AG08396 (cell line): Measurements from ENCODE around the gene DIDO1.
"Not testable (repeated sequence)": the region's sequence is repeated elsewhere in the genome, so short reads cannot be mapped to it uniquely, and the experiment has no call there.

Experiments
- DNase-seq: peaks from one replicate; pipeline ENCODE4 v3.0.0; 2012; ENCODE audit warnings: low spot score, mixed read lengths

The DIDO1 gene

DNA sequence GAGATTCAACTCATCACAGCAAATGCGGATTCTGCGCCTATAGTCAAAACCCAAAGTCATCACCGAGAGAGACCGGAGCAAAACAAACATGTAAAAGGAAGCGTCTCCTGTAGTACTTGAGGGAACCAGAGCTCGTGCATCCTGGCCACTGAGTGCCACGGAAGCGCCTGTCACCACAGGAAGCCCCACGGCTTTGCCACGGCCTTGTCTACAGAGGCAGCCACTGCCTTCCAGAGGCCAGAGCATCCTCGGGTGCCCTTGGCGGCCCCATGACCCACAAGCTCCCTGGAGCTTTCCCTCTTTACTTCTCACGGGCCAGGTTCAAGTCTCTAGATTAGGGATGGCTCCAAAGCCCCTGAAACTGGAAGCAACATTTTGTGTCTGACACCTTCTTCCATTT is 72.2 kb downstream of the DIDO1 start:
- DNase-seq, result no peak

DNA sequence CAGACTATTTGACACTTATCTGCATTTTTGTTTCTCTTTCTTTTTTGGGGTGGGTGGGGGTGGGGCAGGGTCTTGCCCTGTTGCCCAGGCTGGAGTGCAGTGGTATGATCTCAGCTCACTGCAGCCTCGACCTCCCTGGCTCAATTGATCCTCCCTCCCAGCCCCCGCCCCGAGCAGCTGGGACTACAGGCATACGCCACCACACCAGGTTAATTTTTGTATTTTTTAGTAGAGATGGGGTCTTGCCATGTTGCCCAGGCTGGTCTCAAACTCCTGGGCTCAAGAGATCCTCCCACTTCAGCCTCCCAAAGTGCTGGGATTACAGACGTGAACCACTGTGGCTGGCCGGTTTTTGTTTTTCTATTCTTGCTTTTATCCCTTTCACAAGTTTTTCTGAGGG is 73.0 kb downstream of the DIDO1 start:
- DNase-seq, result not testable (repeated sequence)

DNA sequence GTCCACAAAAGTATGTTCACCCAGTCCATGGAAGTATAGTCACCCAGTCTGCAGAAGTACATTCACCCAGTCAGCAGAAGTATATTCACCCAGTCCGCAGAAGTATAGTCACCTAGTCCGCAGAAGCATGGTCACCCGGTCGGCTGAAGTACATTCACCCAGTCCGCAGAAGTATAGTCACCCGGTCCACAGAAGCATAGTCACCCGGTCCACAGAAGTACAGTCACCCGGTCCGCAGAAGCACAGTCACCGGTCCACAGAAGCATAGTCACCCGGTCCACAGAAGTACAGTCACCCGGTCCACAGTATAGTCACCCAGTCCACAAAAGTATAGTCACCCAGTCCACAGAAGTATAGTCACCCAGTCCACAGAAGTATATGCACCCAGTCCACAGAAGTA is 73.5 kb downstream of the DIDO1 start:
- no peak for DNase-seq

DNA sequence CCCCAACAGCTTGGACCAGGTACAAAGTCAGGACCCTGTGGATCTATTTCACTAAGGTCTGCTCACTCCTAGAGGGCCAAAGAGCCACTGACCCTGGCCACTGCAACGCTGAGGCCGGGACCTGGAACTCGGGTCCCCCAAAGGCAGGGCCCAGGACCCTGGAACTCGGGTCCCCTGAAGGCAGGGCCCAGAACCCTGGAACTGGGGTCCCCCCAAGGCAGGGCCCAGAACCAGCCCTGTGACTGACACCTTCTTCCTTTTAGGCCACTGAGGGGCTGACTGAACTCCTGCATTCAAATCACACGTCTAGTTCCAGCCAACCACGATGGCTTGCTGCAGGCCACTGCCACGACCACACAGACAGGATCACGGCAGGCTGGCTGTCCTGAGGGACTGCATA is 74.1 kb downstream of the DIDO1 start:
- no peak for DNase-seq

DNA sequence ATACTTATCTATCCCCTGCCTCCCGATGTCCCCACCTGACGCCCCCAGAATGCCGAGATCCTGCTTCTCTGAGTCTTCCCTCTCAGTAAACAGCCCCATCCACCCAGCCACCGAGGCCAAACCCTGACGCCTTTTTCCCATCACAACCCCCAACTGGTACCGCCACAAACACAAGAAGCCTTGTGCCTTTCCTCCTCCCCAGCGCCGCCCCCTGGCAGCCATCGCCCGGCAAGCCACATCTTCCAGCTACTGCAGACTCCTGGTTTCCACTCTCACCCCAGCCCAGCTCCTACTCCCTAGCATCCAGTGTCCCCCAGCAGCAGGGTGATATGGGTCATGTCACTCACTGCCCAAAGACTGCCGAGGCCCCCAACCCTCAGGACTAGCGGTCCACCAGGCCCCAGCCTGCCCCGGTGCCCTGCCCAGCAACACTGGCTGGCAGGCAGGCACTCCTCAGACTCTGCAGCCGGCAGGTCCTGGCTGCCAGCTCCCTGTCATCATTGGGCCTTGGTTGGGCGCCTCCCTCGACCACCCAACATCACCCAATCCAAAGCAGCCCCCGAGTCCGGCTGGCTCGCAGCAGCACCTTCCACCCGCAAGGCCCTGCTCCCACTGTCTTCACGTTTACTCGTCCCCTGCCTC is 75.9 kb downstream of the DIDO1 start:
- DNase-seq, result no peak

DNA sequence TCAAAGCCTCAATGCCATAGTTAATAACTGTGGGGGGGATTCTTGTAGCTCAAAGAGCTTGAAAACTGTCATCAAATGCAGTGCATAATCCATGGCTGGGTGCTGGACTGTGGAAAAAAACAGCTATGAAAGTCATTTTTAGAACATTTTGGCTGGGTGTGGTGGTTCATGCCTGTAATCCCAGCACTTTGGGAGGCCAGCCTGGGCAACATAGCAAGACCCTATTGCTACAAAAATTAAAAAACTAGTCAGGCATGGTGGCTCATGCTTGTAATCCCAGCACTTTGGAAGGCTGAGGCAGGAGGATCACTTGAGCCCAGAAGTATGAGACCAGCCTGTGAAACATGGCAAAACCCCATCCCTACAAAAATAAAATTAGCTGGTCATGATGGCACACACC is 76.9 kb downstream of the DIDO1 start:
- DNase-seq, result no peak

DNA sequence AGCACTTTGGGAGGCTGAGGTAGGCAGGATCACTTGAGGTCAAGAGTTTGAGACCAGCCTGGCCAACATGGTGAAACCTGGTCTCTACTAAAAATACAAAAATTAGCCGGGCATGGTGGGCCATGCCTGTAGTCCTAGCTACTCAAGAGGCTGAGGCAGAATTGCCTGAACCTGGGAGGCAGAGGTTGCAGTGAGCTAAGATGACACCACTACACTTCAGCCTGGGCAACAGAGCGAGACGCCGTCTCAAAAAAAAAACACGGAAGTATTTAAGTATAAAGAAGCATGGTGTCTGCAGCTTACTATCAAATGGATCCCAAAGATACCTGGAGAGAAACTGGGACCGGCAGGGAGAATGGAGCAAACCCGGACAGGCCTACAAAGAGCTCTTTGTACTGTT is 77.4 kb downstream of the DIDO1 start:
- DNase-seq, result not testable (repeated sequence)

DNA sequence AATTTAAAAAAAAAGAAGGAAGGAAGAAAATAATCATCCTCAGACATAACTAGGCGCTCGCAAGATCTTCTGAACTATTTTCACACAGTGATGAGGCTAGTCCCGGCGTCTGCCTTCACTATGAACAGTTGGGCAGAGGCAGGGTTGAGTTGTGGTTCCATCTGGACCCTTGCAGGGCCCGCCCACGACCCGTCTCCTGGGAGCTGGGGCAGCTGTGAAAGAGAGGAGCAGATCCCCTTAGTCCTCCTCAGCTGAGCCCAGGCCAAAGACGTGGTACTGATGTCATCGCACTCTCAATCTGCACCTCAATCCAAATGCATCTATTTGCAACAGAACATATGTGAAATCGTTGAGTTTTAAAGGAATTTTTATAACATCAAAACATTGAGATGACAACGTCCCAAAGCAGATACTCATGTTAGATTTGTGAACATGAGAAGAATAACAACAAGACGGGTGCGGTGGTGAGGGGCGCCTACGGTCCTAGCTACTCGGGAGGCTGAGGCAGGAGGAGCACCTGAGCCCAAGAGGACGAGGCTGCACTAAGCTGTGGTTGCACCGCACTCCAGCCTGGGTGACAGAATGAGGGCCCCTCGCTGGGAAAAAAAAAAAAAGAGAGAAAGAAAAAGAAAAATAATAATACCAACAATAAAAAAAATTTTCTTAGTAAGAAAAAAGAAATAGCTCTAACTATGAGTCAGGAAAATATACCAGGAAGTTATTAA is 80.0 kb downstream of the DIDO1 start:
- DNase-seq, result no peak

DNA sequence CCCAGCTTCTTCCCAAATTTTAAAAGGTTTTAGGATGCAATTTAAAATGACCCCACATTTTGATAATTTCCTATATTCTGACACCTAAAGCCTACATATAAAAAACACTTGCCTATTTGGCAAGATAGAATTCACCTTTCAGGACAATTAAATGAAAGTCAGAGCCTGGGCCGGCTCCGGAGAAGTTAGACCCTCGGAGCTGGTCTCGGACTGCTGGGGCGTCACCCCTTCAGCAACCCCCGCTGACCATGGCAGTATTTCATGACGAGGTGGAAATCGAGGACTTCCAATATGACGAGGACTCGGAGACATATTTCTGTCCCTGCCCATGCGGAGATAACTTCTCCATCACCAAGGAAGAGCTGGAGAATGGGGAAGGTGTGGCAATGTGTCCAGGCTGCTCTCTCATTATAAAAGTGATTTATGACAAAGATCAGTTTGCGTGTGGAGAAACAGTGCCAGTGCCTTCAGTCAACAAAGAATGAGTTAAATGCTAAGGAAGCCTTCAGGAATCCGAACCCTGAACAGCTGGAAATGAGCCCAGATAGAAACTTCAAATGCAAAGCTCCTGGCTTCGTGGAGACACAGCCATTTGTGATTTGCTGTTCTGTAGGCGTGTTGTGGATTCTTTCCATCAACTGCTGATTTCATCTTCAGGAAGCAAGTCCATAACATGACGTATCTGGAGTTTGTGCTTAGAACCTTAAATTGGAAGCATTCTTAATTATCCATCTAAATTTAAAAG is 80.7 kb downstream of the DIDO1 start:
- DNase-seq, result no peak

DNA sequence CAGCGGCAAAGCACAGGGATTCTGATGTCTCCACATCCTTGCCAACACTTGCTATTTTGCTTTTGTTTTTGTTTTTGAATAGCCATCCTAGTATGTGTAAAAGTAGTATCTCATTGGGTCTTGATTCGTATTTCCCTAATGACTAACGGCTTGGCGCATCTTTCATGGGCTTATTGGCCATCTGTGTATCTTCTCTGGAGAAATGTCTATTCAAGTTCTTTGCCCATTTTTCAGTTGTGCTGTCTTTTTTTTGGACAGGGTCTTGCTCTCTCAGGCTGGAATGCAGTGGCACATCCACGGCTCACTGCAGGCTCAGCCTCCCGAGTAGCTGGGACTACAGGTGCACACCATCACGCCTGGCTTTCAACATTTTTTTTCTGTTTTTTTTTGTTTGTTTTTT is 82.1 kb downstream of the DIDO1 start:
- no peak for DNase-seq

DNA sequence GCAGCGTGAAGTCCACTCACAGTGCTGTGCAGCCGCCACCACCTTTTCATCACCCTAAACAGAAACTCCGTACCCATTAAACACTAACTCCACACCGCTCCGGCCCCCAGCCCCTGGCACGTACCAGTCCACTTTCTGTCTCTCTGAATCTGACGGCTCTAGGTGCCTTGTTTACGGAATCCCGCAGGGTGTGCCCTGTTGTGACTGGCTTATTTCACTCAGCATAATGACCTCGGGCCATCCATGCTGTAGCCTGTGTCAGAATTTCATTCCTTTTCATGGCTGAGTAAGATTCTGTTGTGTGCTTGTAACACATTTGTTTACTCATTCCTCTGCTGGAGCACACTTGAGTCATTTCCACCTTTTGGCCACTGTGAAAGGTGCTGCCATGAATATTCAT is 82.6 kb downstream of the DIDO1 start:
- DNase-seq, result no peak

DNA sequence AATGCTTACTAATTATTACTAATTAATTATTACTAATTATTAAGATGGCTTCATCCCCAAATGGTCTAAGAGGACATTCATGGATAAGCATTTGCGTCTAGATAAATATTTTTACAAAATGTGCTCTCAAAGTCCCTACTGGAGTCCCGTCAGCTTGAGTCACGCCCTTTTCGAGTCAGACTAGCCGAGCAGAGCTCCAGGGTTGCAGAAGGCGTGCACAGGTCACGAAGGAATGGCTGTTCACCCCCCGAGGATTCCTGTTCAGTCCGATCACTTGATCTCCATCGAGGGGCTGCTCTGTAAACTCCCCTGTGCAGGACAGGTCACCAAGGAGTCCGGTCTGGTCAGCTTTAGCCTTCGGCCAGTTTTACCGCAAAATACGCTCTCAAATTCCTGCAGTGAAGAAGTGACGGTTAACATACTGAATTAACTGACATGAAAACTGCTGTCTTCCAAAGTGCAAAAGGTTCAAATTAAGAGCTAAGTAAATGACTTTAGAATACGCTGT is 84.5 kb downstream of the DIDO1 start:
- no peak for DNase-seq

DNA sequence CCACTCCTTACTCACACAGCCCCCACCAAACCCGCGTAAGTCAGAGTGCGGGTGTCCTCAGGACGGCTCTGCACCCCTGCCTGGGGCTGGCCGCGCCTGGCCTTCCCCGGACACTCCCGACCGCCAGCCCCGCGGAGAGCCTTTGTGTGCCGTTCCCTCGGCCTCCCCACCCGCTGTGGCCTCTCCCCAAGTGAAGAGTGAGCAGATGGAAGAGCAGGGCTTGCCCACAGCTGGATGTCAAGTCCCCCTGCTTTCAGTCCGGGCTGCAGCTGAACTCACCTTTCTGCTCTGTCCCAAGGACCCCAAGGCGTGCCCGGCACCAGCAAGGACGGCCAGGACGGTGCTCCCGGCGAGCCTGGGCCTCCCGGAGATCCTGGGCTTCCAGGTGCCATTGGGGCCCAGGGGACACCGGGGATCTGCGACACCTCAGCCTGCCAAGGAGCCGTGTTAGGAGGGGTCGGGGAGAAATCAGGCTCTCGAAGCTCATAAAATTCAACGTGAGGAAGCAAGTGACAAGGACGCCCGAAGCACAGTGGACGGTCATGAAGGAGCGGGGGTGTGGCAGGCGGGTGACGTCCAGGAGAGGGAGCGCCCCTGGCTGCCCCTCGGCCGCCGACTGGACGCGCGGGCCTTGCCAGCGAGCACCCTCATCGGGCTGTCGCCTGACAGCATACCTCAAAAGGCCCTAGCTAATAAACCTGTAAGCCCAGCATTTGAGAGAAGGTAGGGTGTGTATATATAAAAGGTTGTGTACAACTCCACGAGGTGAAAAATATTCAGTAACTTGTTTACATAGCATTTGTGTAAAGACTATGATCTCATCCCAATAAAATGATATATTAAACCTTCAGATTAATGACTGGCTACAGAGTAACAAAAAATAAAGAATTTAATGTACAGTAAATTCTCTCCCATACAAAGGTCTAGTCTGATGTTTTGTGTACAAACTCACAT is 85.8 kb downstream of the DIDO1 start:
- no peak for DNase-seq

DNA sequence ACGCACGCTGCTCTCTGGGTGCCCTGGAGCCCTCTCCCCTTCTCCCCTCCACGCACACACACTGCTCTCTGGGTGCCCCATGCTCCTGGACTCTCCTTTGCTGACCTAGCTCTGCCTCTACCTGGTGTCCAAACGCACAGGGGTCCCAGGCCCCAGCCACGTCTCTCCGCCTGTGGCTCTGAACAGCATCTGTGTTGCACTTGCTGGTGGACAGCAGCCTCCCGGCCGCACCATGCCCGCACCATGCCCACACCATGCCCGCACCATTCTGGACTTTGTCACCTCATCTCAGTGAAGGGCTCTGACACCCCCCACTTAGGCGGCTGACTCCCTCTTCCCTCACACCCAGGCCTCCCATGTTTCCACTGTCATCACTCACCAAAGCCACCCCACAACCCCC is 86.5 kb downstream of the DIDO1 start:
- DNase-seq, result no peak

DNA sequence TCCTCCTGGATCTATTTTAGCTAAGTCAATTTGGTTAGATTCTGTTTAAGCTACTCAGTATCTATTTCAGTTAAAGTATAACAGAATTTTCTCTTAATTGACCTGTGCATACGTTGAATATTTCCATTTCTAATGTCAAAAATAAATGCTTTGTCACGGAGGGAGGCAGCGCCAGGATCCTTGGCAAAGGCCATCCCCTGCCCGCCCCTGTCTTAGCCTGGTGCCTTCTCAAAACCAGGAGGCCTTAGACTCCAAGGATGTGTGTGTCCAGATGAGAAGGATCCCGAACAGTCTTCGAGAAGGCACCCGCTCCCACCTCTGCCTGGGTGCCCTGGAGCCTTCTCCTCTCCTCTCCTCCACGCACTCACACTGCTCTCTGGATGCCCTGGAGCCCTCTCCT is 87.0 kb downstream of the DIDO1 start:
- no peak for DNase-seq

DNA sequence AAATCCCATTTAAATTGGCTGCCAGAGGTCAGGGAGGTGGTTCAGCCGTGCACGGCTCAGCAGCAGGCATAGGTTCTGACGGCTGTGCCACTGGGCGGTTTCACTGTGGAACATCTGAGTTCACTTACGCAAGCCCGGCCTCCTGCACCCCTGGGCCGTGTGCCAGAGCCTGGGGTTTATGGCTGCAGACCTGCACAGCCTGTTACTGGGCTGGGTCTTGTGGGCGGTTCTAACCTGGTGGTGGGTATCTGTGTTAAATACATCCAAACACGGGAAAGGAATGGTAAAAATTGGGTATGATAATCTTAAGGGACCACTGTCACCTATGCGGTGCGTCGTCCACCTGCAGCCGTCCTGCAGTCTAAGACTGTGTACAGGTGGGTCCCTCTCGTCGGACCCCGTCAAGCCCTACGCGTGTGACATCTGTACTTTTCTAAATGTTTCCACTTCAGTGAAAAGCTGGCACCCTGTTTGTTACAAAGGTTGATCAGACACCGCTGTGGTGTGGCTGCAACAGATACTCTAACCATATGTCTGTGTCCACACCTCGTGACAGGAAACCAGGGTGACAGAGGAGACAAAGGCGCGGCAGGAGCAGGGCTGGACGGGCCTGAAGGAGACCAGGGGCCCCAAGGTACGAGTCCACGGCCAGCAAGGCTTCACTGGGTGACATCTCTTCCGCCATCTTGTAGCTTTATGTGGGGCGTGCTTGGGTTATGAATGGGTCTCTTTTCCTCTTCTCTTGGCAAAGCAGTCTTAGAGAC is 88.0 kb downstream of the DIDO1 start:
- no peak for DNase-seq

DNA sequence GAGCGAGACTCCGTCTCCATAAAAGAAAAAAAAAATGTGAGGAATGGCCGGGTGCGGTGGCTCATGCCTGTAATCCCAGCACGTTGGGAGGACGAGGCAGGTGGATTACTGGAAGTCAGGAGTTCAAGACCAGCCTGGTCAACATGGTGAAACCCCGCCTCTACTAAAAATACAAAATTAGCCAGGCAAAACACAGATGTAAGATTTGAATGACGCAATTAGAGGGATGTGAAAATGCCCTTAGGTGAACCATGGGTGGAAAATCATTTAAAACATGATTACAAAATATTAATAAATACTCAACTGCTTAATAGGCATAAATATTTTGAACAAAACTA is 88.5 kb downstream of the DIDO1 start:
- DNase-seq, result no peak

DNA sequence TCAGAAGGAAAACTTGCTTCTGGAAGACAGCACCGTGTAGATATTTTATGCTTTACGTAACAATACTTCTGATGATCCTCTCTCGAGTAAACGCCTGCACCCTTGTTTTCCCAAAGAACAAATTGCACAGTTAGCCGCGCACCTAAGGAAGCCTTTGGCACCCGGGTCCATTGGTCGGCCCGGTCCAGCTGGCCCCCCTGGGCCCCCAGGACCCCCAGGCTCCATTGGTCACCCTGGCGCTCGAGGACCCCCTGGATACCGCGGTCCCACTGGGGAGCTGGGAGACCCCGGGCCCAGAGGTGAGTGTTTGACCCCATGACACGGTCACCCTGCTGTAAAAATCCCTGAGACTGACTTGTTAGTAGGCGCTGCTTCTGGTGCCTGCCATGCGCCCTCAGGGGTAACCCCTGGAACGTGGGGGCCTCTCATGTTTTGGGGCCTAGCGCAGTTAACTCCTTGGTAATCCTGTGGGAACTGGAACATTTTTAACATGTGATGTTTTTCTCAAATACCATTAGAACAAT is 89.3 kb downstream of the DIDO1 start:
- DNase-seq, result no peak

DNA sequence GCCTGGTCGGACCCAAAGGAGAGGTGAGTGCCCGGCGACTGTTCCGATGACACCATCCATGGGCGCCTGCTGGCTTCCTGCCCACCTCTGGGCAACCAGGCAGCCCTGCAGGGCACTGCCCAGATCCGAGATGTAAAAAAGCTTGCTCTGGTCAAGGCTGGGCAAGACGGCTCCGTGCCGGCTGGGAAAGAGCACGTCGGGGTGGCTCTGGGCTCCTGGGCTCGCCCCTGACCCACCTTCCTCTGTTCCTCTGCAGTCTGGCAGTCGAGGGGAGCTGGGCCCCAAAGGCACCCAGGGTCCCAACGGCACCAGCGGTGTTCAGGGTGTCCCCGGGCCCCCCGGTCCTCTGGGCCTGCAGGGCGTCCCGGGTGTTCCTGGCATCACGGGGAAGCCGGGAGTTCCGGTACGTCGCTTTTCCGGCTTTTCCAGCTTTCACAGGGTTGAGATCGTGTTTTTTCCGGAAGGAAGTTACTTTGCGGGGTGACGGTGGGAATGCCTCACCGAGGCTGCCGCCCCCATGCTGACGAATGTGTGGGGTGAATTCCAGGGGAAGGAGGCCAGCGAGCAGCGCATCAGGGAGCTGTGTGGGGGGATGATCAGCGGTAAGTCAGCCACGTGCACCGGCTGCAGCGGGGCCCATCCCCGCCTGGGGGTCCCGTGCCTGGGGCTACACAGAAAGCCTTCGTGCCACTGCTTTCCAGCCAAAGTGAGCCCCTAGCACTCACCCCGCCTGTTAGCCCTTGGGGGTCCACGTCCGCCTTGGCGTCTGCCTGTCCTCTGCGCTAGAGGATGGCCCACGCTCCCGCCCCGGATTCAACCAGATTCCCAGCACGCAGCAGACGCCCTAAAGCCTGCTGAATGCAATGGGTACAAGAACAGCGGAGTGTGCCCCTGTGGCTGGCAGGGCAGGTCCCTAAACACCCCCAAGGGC is 90.1 kb downstream of the DIDO1 start:
- DNase-seq, result no peak
